PFSK-1 (cell line): ENCODE measurements around the gene STAB1.

ENCODE experiments used
- FOXP2 ChIP-seq: optimal IDR thresholded peaks from 2 replicates; pipeline ENCODE3; 2011; ENCODE audit warnings: borderline replicate concordance, control low read depth, inconsistent platforms; ENCODE audit not compliant: insufficient read depth; ENCODE audit errors: extremely low read length, extremely low read depth
- POLR2AphosphoS5 ChIP-seq: IDR thresholded peaks from 2 replicates; pipeline ENCODE4 v1.6.1; 2012; ENCODE audit warnings: low read depth, mild to moderate bottlenecking, control low read depth, low read length, moderate library complexity
- REST ChIP-seq, 2 experiments: IDR thresholded peaks; 2 replicates each; pipeline versions ENCODE4 v1.6.1 to v1.8.0; 2011 to 2012; ENCODE audit warnings: low read depth in 2 of 2, low read length in 2 of 2, control low read depth in 1 of 2, inconsistent platforms in 1 of 2, mild to moderate bottlenecking in 1 of 2, moderate library complexity in 1 of 2; ENCODE audit not compliant: insufficient read depth in 1 of 2
- SIN3A ChIP-seq: IDR thresholded peaks from 2 replicates; pipeline ENCODE4 v1.6.1; 2012; ENCODE audit warnings: mild to moderate bottlenecking, low read length, moderate library complexity, borderline replicate concordance; ENCODE audit not compliant: insufficient read depth
- TAF1 ChIP-seq: IDR thresholded peaks from 2 replicates; pipeline ENCODE4 v1.6.1; 2012; ENCODE audit warnings: low read length, control low read depth, borderline replicate concordance; ENCODE audit not compliant: insufficient read depth

Gene STAB1

DNA sequence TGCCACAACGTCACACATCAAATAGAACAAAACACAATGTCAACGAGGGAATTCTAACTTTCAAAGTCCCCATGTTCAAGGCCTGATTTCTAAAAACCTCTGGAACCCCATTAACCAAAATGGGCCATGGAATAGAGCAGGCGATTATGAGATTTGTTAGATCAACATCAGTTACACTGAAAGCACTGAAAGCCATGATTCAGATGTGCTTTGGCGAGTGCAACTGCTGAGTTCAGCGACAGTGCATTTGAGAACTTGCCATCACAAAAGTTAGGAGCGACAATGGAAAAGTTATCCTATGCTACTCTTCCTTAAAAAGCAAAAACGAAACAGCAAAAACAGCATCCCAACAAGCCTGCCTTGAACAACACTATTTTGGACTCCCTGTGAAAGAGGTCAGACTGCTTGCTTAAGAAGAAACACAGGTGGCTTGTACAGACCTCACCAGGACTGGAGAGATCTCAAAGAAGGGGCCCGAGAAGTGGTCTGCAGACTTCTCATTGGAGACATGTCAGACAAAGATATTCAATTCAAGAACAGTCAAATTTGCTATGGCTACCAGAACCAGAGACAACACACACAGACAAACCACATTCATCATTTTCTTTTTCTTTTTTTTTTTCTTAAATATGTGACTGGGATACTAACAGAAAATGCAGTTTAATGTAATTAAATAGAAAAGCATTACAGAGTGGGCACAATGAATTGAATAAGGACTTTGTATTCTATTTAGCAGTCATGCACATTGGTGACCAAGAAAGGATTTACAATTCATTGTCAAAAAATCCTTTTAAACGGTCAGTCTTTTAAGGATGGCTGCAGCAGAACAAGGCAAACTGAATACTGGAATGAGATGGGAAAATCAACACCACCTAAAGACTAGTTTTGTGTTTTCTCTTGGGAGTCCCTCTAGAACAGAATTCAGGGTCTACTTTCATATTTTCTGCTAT is 62.1 kb downstream of the STAB1 start:
- TF ChIP-seq SIN3A: no peak
- no peak for TF ChIP-seq POLR2AphosphoS5
- no peak for TF ChIP-seq TAF1
- TF ChIP-seq REST (IDR thresholded peaks at IDR 0.05; ENCODE audit: insufficient read depth in 1 of 2, low read depth in 2 of 2, low read length in 2 of 2): no peak
- no peak for TF ChIP-seq FOXP2

GRCh38 chr3:52558436-52558835 is 63.3 kb downstream of the STAB1 start:
- no peak for TF ChIP-seq SIN3A

GRCh38 chr3:52561028-52561747 is 66.0 kb downstream of the STAB1 start:
- TF ChIP-seq SIN3A: no peak
- no peak for TF ChIP-seq FOXP2
- no peak for TF ChIP-seq POLR2AphosphoS5
- no peak for TF ChIP-seq TAF1
- no peak for TF ChIP-seq REST (IDR thresholded peaks at IDR 0.05; ENCODE audit: insufficient read depth in 1 of 2, low read depth in 2 of 2, low read length in 2 of 2)

DNA sequence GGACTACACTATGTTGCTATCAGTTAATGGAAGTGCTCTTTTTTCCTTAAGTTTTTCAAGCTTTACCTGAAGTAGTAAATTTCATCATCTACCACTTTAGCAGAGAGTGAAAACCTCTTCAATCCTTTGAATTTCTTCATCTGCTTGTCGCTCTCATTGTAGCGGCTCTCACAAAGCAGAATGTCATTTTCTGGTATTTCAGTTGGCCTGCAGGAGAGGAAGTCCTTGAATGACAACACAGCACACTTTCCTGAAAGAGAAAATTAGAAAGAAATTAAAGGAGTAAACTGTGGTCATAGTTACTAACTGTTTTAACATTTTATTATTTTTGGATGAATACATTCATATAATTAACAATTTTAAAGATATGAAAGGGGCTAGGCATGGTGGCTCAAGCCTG is 68.8 kb downstream of the STAB1 start:
- TF ChIP-seq TAF1 (no peak), SIN3A (no peak), REST (IDR thresholded peaks at IDR 0.05; ENCODE audit: insufficient read depth in 1 of 2, low read depth in 2 of 2, low read length in 2 of 2) (no peak), POLR2AphosphoS5 (no peak), FOXP2 (no peak)

- TF ChIP-seq POLR2AphosphoS5: no peak
- no peak for TF ChIP-seq TAF1
- TF ChIP-seq SIN3A: no peak
- TF ChIP-seq REST (IDR thresholded peaks at IDR 0.05; ENCODE audit: insufficient read depth in 1 of 2, low read depth in 2 of 2, low read length in 2 of 2): no peak
- no peak for TF ChIP-seq FOXP2
Observed at GRCh38 chr3:52568069-52568468, 72.9 kb downstream of the STAB1 start.
